GM21381 (cell line): ENCODE measurements around the gene CEP162.
"Not testable (repeated sequence)": the region's sequence is repeated elsewhere in the genome, so short reads cannot be mapped to it uniquely, and the experiment has no call there.

Experiments used
- ATAC-seq: cut with Tn5 transposase; IDR thresholded peaks from one replicate; pipeline ENCODE4 v1.9.1; 2021; ENCODE audit warnings: mild to moderate bottlenecking, moderate library complexity; ENCODE audit not compliant: unreplicated experiment

CEP162 gene

DNA sequence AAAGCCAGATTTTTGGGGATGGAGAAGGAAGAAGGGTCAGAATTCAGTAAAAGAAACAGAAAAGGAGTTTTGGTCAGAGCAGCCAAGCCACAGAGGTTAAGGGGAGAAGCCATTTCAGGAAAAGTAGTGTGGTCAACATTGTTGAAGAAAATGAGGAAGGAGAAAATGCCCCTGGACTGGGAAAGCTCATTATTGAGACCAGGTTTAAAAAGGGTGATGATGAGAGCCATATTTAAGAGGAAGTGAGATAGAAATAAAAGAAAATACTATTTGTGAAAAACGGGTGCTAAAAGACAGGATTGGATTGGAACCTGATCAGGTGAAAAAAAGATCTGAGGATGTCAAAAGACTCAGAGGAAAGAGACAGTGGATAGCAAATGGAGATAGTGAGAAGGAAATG, 75.8 kb downstream of the CEP162 start:
- no peak for ATAC-seq

DNA sequence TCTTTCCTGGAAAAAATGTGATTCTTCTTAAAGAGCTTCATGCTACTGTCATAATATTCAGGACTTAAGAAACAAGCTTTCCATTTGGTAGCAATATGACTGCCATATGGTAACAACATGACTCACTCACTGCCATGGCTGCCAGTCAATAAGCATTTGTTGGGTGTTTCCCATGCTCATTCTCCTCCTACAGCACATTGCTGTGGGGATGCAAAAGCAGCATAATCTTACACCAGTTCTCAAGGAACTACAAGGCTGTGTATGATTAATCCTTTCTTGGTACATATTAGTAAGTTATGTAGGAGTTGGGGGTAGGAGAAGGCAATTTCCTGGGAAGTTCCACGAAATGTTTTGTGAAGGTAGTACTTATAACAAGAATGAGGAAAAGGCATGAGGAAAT, 76.7 kb downstream of the CEP162 start:
- ATAC-seq, result no peak

DNA sequence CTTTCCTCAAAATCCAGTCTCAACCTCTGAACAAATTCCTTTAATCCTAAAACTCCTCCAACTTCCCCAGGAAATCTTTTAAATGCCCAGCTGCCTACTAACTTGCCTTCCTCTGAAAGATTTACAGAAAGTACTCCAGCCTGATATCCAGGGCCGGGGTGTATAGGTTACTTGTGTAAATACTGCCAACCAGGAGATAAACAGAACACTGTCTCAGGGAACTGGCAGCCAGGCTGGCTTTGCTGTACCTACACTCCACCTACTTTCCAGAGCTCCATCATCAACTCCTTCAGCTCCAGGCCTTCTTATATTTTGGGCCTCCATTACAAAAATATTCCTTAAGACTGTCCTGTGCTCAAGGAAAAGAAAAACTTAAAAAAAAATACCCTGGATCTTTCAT, 85.9 kb downstream of the CEP162 start:
- ATAC-seq, result no peak

DNA sequence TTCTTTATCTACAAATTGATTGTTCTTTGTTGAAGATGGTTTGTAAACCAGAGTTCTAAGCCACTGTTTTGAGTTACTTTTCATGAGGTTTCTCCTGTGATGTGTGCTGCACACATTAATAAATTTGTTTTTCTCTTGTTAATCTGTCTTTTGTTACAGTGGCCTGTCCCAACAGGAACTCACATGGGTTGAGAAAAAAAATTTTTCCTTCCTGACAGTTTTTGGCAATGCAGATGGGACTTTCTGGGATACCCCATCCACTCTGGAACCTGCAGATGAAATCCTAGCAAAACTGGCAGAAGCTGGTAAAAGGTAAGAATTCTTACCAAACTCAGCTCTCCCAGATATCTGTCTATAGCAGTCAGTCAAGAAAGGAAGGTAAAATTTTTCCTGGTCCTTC, 88.1 kb downstream of the CEP162 start:
- ATAC-seq, result no peak

DNA sequence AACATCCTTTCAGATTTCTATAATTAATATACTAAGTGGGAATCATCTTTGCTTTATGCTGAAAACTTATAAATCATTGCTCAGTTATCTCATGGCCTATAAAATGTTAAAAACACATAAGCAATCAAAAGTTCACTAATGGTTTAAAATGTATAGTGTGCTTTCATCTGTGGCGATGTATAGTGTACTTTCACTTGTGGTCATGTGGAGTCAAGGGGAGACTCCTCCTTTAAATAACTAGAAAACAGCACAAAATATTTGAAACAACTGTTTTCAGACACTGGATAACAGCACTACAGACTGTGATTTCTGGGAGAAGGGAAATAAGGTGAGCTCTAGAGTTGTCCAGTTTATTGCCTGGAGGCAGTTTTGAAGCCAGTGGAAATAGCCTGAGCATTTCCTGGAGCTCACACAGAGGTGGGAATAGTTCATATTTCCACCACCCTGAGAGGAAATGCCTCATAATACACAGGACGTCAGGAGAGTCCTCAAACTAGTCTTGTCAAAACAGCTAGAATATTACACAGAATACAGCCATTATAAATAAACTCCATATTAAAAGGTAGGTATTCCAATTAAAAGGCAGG, 89.4 kb downstream of the CEP162 start:
- ATAC-seq, result no peak

DNA sequence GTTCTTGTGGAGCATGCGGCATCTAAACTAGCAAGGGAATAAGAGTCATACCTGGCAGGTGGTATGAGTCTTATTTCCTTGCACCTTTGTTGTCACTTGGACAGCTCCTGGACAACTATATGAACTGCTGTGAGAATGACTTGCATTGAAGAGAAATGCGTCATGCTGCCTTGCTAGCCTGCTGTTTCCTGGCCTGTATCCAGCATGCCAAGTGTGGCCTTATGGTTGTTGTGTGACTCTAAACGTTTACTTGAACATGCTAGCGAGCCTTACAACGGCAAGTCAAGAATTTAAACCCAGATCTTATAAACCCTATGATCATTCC, 90.4 kb downstream of the CEP162 start:
- ATAC-seq, result no peak

DNA sequence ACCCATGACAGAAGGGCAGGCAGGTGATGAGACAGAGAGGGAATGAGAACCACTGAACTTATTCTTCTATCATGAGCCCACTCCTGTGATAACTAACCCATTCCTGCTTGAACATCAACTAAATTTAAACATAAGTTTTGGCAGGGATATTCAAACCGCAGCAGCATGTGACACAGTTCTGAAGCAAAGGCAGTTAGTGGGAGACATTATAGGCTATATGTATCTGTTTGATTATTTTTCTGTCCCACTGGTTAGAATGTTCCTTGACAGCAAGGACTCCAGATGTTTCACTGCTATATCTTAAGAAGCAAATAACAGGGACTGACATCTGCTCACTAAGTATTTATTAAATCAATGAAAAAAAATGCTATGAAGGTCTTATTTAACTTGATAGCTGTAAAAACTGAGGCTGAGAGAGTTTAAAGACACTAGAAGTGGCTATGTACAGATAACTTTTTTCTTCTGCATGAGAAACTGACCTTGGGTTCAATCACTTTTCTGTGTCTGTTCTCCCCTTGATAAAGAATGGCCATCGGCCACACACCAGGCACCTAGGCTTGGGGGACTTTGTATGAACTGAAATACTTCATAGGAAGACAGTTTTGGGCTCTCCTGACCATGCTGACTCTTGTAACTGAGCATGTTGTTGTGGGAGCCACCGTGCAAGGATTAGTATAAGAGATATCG, 90.9 kb downstream of the CEP162 start:
- no peak for ATAC-seq

DNA sequence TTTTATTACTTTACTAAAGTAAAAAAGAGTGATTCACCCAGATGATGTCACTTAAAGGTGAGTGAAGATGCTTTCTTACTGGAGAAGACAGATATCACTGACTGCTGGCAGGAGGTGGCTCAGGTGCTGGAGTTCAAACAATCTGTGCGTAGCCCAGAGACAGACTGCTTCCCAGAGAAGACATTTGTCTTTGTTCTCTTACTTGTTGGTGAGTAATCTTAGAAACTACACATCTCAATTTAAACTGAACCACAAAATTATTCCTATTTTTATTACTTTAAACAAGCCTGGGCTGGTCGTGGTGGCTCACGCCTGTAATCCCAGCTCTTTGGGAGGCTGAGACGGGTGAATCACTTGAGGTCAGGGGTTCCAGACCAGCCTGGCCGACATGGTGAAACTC, 92.2 kb downstream of the CEP162 start:
- ATAC-seq, result no peak

DNA sequence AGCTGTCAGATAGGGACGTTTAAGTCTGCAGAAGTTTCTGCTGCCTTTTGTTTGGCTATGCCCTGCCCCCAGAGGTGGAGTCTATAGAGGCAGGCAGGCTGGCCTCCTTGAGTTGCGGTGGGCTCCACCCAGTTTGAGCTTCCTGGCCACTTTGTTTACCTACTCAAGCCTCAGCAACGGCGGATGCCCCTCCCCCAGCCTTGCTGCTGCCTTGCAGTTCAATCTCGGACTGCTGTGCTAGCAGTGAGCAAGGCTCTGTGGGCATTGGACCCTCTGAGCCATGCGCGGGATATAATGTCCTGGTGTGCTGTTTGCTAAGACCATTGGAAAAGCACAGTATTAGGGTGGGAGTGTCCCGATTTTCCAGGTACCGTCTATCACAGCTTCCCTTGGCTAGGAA, 94.1 kb downstream of the CEP162 start:
- not testable (repeated sequence) for ATAC-seq

DNA sequence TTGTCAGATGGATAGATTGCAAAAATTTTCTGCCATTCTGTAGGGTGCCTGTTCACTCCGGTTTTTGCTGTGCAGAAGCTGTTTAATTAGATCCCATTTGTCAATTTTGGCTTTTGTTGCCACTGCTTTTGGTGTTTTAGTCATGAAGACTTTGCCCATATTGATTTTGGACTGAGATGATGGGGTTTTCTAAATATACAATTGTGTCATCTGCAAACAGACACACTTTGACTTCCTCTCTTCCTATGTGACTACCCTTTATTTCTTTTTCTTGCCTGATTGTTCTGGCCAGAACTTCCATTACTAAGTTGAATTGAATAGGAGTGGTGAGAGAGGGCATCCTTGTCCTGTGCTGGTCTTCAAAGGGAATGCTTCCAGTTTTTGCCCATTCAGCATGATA, 97.9 kb downstream of the CEP162 start:
- ATAC-seq, result not testable (repeated sequence)

DNA sequence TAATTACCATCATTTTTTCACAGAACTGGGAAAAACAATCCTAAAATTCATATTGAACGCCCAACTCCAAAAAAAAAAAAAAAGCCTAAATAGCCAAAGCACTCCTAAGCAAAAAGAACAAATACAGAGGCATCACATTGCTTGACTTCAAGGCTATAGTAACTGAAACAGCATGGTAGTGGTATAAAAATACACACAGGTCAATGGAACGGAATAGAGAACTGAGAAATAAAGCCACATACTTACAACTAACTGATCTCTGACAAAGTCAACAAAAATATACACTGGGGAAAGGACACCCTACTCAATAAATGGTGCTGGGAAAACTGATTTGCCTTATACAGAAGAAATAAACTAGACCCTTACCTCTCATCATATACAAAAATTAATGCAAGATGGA, 104.3 kb downstream of the CEP162 start:
- ATAC-seq, result no peak

DNA sequence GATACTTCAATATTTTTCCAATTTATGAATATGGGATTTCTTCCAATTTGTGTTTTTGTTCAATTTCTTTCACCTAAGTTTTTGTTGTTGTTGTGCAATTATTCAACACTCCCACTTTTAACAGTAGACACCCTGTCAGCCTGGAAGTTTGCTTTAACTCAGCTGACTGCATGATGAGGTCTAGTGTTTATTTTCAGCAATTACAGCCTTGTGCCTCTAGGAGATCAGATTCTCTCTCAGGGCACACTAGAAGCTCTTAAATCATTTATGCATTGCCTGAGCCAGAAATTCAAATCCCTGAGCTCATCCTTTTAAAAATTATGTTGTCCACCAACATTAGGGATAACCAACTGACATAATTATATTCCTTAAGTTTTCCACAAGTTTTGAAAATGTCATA, 108.2 kb downstream of the CEP162 start:
- no peak for ATAC-seq

DNA sequence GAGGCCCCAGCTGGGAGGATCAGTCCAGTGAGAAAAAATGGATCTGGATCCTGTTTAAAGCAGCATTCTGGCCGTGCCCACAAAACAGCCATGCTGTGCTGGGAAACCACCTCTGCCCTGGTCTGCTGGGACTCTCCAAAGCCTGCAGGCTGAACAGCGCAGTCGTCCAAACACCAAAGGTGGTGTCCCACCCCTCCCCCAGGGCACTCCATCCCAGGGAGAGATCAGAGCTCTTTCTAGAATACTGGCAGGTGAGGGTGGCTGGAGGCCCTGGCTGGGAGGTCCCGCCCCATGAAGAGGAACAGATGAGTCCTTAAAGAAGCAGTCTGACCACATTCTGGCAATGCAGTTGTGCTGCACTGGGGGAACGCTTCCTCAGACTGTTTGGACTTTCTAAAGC, 109.3 kb downstream of the CEP162 start:
- no peak for ATAC-seq

DNA sequence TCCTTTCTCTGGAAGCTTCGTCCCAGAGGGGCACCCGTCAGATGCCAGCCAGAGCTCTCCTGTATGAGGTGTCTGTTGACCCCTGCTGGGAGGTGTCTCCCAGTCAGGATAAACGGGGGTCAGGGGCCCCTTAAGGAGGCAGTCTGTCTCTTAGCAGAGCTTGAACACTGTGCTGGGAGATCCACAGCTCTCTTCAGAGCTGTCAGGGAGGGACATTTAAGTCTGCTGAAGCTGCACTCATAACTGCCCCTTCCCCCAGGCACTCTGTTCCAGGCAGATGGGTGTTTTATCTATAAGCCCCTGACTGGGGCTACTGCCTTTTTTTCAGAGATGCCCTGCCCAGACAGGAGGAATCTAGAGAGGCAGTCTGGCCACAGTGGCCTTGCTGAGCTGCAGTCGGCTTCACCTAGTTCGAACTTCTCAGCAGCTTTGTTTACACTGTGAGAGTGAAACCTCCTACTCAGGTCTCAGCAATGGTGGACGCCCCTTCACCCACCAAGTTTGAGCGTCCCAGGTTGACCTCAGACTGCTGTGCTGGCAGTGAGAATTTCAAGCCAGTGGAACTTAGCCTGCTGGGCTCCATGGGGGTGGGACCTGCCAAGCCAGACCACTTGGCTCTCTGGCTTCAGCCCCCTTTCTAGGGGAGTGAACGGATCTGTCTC, 112.4 kb downstream of the CEP162 start:
- ATAC-seq, result not testable (repeated sequence)

DNA sequence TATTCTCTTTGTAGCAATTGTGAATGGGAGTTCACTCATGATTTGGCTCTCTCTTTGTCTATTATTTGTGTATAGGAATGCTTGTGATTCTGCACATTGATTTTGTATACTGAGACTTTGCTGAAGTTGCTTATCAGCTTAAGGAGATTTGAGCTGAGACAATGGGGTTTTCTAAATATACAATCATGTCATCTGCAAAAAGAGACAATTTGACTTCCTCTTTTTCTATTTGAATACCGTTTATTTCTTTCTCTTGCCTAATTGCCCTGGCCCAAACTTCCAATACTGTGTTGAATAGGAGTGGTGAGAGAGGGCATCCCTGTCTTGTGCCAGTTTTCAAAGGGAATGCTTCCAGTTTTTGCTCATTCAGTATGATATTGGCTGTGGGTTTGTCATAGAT, 116.1 kb downstream of the CEP162 start:
- ATAC-seq, result not testable (repeated sequence)

DNA sequence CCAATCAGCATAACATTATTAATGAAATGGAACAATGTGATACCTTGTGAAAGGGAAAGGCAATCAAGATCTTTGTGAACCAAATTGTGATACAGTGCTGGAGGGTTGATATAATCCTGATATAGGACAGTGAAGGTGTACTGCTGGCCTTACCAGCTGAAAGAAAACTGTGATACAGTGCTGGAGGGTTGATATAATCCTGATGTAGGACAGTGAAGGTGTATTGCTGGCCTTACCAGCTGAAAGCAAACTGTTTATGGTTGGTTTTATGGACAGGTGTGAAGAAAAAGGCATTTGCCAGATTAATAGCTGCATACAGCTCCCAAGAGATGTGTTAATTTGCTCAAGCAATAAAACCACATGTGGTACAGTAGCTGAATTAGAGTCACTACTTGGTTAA, 119.9 kb downstream of the CEP162 start:
- ATAC-seq, result no peak

DNA sequence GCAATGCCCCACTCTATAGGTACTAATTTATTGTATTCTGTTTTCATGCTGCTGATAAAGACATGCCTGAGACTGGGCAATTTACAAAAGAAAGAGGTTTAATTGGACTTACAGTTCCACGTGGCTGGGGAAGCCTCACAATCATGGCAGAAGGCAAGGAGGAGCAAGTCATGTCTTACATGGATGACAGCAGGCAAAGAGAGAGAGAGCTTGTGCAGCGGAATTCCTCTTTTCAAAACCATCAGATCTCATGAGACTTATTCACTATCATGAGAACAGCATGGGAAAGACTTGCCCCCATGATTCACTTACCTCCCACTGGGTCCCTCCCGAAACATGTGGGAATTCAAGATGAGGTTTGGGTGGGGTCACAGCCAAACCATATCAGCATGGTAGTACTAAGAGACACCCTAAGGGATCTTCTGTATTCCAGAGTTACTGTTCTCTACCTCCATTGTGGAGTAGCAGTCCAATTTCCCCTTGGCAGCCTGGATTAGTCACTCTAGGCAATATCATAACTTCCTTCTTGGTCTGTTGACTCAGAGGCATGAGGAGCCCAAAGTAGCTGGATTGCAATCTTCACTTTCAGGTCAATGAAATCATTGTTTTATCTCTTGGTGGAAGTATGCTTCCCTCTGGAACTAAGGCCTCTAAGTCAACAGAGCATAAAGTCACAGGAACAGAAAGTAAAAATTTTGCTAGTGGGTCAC, 122.1 kb downstream of the CEP162 start:
- ATAC-seq, result not testable (repeated sequence)

DNA sequence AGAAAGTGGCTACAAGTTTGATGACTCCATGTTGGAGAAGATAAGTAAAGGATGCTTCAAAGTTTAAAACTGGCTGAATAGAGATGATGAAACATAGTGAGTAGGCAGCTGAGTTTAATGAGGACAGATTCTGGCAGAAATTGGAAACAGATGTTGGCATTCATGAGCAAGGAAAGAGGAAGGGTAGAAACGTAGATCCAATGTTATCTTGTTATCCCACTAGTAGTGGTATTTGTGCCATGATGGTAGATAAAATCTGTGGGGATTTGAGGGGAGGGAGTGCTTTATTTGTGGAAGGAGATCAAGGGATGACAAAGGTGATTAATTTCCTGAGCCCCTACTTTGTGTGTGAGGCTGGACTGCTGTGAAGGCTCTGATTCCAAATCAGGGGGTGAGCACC, 124.4 kb downstream of the CEP162 start:
- no peak for ATAC-seq

DNA sequence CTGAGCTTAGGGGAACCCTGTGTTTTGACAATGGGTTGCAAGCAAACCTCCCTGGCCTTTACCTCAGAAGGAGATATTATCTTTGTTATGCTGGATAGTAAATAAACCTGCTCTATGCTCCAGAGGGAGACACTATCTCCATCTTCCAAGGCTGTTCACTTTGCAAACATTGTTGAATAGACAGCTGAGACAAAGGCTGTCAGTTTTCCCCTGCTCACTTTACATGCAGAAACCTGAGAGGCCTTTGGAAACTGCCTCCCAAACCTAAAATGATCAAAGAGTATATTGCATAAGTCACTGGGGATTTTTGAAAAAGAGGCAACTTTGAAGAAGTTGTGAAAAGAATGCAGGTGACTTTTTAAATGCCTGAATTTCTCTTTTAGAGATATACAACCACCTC, 132.3 kb downstream of the CEP162 start:
- ATAC-seq, result no peak

DNA sequence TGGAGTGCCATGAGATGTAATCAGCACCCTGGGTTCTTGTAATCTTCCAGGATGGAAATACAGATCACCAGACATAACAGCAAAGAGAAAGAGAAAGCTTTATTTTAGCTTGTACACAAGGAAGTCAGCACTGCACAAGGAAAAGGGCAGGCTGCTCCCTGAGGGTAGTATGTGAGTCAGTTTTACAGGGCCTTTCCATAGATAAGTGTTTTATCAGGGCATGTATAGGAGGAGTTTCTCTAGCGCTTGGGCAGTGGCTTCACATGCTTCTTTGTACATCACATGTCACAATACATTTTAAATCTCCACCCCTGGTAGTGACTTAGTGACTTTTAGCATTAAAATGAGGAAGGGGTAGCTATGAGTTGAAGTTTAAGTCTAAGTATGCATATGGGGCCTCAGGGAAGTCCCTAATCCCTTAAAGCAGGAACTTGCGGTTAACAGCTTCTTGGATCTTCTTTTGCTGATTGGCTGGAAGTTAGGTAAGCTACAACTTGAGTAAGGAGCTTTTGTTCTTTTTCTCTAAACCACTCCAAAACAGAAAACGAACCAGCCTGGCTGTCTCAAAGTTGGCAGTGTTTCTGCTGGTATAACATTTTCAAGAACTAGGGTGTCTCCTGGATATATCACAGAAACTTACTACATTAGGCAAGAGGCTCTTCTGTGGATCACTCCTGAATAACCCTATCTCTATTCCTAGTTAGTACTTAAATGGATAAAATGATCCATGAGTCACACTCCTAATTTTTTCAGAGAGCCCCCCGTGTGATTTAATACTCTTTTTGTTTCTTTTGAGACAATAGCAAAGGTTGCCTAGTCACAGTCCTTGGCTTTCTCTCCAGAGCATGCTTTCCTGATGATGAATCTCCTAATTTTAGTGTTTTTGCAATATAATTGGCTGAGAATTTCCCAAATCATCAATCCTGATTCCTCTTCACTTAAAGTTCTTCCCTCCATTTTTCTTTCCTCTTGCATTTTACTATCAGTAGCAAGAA, 133.7 kb downstream of the CEP162 start:
- ATAC-seq, result no peak

DNA sequence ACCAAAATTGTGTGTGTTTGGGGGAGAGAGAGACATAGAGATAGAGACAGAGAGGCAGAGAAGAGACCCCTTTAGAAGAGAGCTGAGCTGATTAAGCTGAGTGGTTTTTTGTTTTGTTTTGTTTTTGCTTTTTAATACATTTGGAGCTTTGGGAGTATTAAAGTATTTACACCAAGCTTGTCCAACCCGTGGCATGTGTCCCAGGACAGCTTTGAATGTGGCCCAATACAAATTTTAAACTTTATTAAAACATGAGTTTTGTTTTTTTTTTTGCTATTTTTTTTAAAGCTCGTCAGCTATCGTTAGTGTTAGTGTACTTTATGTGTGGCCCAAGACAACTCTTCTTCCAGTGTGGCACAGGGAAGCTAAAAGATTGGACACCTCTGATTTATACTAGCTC, 137.9 kb downstream of the CEP162 start:
- no peak for ATAC-seq
